ENCODE measurements around the gene PPFIBP1.
"Not testable (repeated sequence)": the region's sequence is repeated elsewhere in the genome, so short reads cannot be mapped to it uniquely, and the experiment has no call there.

The PPFIBP1 gene

DNA sequence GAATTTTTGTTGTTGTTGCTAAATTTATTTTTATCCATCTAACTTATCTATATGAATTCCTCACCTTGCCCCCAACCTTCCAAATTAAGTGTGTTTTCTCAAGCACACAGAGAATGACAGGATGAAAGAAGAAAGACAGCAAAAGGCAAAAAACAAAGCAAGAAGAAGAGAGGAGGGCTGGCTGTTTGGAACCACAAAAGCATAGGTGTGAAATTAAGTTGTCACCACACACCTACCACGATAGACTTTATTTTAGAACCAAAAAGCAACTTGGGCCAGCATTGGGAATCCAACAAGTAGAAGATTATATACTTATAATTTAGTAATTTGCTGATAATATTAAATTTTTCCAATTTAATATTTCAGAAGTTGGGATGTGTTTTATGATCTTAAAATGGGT lies 113.5 kb downstream of the PPFIBP1 start:
- no peaks in the 10 kb centered on the region for H3K79me2 ChIP-seq (ENCODE audit: low read length)
- TF ChIP-seq EZH2 (optimal IDR thresholded peaks at IDR 0.05; ENCODE audit: low read depth, low read length) (no peak), EZH2phosphoT487 (IDR thresholded peaks at IDR 0.05; ENCODE audit: low read length) (no peak)
- TF ChIP-seq, protein P1, sequence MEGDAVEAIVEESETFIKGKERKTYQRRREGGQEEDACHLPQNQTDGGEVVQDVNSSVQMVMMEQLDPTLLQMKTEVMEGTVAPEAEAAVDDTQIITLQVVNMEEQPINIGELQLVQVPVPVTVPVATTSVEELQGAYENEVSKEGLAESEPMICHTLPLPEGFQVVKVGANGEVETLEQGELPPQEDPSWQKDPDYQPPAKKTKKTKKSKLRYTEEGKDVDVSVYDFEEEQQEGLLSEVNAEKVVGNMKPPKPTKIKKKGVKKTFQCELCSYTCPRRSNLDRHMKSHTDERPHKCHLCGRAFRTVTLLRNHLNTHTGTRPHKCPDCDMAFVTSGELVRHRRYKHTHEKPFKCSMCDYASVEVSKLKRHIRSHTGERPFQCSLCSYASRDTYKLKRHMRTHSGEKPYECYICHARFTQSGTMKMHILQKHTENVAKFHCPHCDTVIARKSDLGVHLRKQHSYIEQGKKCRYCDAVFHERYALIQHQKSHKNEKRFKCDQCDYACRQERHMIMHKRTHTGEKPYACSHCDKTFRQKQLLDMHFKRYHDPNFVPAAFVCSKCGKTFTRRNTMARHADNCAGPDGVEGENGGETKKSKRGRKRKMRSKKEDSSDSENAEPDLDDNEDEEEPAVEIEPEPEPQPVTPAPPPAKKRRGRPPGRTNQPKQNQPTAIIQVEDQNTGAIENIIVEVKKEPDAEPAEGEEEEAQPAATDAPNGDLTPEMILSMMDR (IDR thresholded peaks at IDR 0.05; ENCODE audit: low read length): no peak

DNA sequence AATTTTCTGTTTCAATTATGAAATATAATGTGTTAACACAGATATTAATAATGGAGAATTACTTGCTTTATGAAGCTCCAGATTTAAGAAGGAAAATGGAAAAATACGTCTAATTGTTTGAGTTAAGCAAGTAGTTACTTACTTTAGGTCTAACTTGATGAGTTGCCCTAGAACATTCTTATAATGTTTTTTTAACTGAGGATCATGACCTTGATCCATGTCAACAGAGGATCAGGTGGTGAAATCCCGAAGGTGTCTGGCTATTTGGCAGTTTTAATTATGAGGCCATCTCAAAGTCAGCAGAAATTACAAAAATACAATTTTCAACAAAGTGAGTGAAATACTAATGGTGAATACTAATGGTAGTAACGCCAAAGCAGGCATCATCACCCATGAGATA lies 115.3 kb downstream of the PPFIBP1 start:
- H3K4me2 ChIP-seq (ENCODE audit: low read depth, low read length): no peak overlapping the region
- DNase-seq: no peak
- no peaks in the 10 kb centered on the region for H3K36me3 ChIP-seq (replicated peaks; ENCODE audit: insufficient read depth, low read length)
- no peaks in the 10 kb centered on the region for H3F3A ChIP-seq (ENCODE audit: insufficient read depth, low read length)
- no peak overlapping the region for H3K27ac ChIP-seq (ENCODE audit: low read length)
- no peaks in the 10 kb centered on the region for H3K4me1 ChIP-seq (ENCODE audit: low read length)
- H3K4me3 ChIP-seq (ENCODE audit: low read length): no peak overlapping the region
- H2AFZ ChIP-seq (ENCODE audit: low read length): no peak overlapping the region
- TF ChIP-seq EZH2 (optimal IDR thresholded peaks at IDR 0.05; ENCODE audit: low read depth, low read length): no peak
- TF ChIP-seq, protein P1 (IDR thresholded peaks at IDR 0.05; ENCODE audit: low read length): no peak
- no peak for TF ChIP-seq EZH2phosphoT487 (IDR thresholded peaks at IDR 0.05; ENCODE audit: low read length)
- H3K27me3 ChIP-seq (replicated peaks; ENCODE audit: insufficient read depth, low read length): no peaks in the 10 kb centered on the region
- no peaks in the 10 kb centered on the region for H3K79me2 ChIP-seq (ENCODE audit: low read length)
- H3K9me2 ChIP-seq (replicated peaks; ENCODE audit: insufficient read depth, low read length): no peaks in the 10 kb centered on the region
- H4K20me1 ChIP-seq (ENCODE audit: insufficient read depth, low read length): no peaks in the 10 kb centered on the region
- H3K9ac ChIP-seq (ENCODE audit: low read length): no peak overlapping the region
- no peaks in the 10 kb centered on the region for H3K9me3 ChIP-seq (replicated peaks; ENCODE audit: insufficient read depth, low read length)

More for the DNA sequence above, 113.5 kb downstream of the PPFIBP1 start:
- no peak for DNase-seq
- Histone ChIP-seq H3K9ac (ENCODE audit: low read length) (no peak overlapping the region), H3K27ac (ENCODE audit: low read length) (no peak overlapping the region), H4K20me1 (ENCODE audit: insufficient read depth, low read length) (no peaks in the 10 kb centered on the region), H3K4me3 (ENCODE audit: low read length) (no peak overlapping the region), H3K4me1 (ENCODE audit: low read length) (no peaks in the 10 kb centered on the region), H3K36me3 (replicated peaks; ENCODE audit: insufficient read depth, low read length) (no peaks in the 10 kb centered on the region), H3K4me2 (ENCODE audit: low read depth, low read length) (no peak overlapping the region), H2AFZ (ENCODE audit: low read length) (no peak overlapping the region), H3K9me3 (replicated peaks; ENCODE audit: insufficient read depth, low read length) (no peaks in the 10 kb centered on the region), H3K9me2 (replicated peaks; ENCODE audit: insufficient read depth, low read length) (no peaks in the 10 kb centered on the region), H3K27me3 (replicated peaks; ENCODE audit: insufficient read depth, low read length) (no peaks in the 10 kb centered on the region), H3F3A (ENCODE audit: insufficient read depth, low read length) (no peaks in the 10 kb centered on the region)

DNA sequence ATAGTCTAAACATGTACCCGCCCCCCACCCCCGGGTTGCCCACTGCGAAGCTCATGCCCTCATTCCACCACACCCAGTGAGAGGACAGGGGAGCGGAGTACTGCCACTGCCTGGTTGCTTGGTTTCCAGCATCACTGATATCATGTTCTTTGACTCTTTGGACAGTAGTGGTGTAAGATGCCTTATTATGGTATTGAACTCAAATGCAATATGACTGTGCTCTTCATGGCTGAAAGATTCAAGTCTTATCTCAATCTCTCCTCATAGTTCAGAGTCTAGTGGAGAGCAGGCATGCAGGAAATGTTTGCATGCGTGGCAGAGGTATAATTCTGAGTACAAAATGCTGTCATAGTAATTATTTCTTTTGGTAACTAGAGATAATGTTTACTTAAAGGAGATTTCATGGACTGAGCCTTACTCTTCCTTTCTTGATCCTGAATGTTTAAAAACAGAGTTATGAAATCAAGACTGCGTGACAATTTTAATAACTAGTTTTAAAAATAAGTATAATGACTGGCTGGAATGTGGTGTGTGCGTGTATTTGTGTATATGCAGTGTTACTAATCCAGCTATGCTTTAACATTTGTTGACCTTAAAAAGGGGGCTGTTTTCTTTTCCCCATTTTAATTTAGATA lies 116.7 kb downstream of the PPFIBP1 start:
- H2AFZ ChIP-seq (ENCODE audit: low read length); H3K9me2 ChIP-seq (replicated peaks; ENCODE audit: insufficient read depth, low read length); H3K27ac ChIP-seq (ENCODE audit: low read length); H3K4me1 ChIP-seq (ENCODE audit: low read length); H3F3A ChIP-seq (ENCODE audit: insufficient read depth, low read length); H3K4me2 ChIP-seq (ENCODE audit: low read depth, low read length); DNase-seq; H3K9me3 ChIP-seq (replicated peaks; ENCODE audit: insufficient read depth, low read length); H3K36me3 ChIP-seq (replicated peaks; ENCODE audit: insufficient read depth, low read length); H3K27me3 ChIP-seq (replicated peaks; ENCODE audit: insufficient read depth, low read length); H3K79me2 ChIP-seq (ENCODE audit: low read length); H4K20me1 ChIP-seq (ENCODE audit: insufficient read depth, low read length); H3K9ac ChIP-seq (ENCODE audit: low read length); H3K4me3 ChIP-seq (ENCODE audit: low read length): not testable (repeated sequence)

DNA sequence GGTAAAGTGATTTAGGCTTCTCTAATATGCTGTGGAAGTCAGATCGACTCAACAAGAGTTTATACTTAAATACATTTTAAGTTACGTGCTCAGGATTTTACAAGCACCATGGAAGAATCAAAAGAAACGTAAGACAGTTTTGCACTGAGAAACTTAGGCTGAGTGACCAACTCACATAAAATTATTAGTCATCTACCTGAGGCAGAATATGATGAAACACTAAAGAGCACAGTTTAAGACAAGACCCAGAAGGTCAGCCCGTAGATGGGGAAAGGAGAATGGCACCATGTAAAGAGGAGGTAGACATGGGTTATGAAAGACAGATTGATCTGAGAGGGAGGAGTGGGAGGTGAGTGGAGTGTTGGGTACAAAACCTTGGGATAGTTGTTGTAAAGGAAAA lies 118.4 kb downstream of the PPFIBP1 start:
- H3K79me2 ChIP-seq (ENCODE audit: low read length); H2AFZ ChIP-seq (ENCODE audit: low read length); H3K27ac ChIP-seq (ENCODE audit: low read length); H3K9me2 ChIP-seq (replicated peaks; ENCODE audit: insufficient read depth, low read length); H3K27me3 ChIP-seq (replicated peaks; ENCODE audit: insufficient read depth, low read length); H3K9me3 ChIP-seq (replicated peaks; ENCODE audit: insufficient read depth, low read length); H3K4me1 ChIP-seq (ENCODE audit: low read length); H3K36me3 ChIP-seq (replicated peaks; ENCODE audit: insufficient read depth, low read length); DNase-seq; H3K4me2 ChIP-seq (ENCODE audit: low read depth, low read length); H3F3A ChIP-seq (ENCODE audit: insufficient read depth, low read length); H3K9ac ChIP-seq (ENCODE audit: low read length); H4K20me1 ChIP-seq (ENCODE audit: insufficient read depth, low read length); H3K4me3 ChIP-seq (ENCODE audit: low read length): not testable (repeated sequence)

DNA sequence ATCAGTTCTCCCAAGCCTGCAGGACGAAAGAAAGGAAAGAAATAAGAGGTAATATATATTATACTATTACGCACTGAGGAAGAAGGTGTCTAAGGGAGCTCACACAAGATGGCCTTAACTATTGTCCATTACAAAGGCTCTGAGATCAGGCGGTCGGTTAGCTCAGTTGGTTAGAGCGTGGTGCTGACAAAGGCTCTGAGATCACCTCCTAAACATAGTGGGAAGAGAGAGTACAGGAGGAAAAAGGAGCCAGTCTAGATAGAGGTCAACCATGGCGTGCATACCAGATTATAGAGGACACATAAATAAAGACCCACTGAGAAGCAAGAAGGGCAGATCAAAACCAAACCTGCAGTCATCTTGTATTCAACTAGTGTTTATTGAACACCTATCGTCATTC lies 118.9 kb downstream of the PPFIBP1 start:
- not testable (repeated sequence) for H2AFZ ChIP-seq (ENCODE audit: low read length); DNase-seq; H3K9me3 ChIP-seq (replicated peaks; ENCODE audit: insufficient read depth, low read length); H3K9ac ChIP-seq (ENCODE audit: low read length); H3K27ac ChIP-seq (ENCODE audit: low read length); H3F3A ChIP-seq (ENCODE audit: insufficient read depth, low read length); H3K79me2 ChIP-seq (ENCODE audit: low read length); H3K4me3 ChIP-seq (ENCODE audit: low read length); H3K9me2 ChIP-seq (replicated peaks; ENCODE audit: insufficient read depth, low read length); H3K4me1 ChIP-seq (ENCODE audit: low read length); H4K20me1 ChIP-seq (ENCODE audit: insufficient read depth, low read length); H3K36me3 ChIP-seq (replicated peaks; ENCODE audit: insufficient read depth, low read length); H3K4me2 ChIP-seq (ENCODE audit: low read depth, low read length); H3K27me3 ChIP-seq (replicated peaks; ENCODE audit: insufficient read depth, low read length)

All from MM.1S (cell line).